Middle frontal gyrus (tissue), 1 donor: Measurements from ENCODE around the gene MYH14.

Experiments
- DNase-seq: peaks from one replicate; pipeline ENCODE4 v3.0.0-alpha.2; 2015; ENCODE audit warnings: low spot score; ENCODE audit errors: extremely low spot score

MYH14 gene

GRCh38 chr19:50203281-50204080 is at the start of gene MYH14:
Gene MYH14 (plus strand): TSS chr19:50203622. CDS start chr19:50210366, 6,744 bp downstream.
- peak; percentile 95 for DNase-seq

- DNase-seq, result no peak
These were observed 48.9 kb upstream of the MYH14 start for GRCh38 chr19:50154529-50154928.

- no peak for DNase-seq
These were observed 47.8 kb upstream of the MYH14 start for GRCh38 chr19:50155520-50156109.

GRCh38 chr19:50158577-50158976 is 44.8 kb upstream of the MYH14 start:
- DNase-seq, result no peak

- DNase-seq, result no peak
These were observed 44.3 kb upstream of the MYH14 start for GRCh38 chr19:50159078-50159477.

GRCh38 chr19:50162988-50163387 is 40.4 kb upstream of the MYH14 start, which contains the start of gene IZUMO2:
Gene IZUMO2 (minus strand): TSS chr19:50163281. CDS start chr19:50163194, 87 bp downstream.
- DNase-seq, result no peak

- no peak for DNase-seq
These were observed 36.1 kb upstream of the MYH14 start for GRCh38 chr19:50167314-50167721.

GRCh38 chr19:50171752-50172151 is 31.7 kb upstream of the MYH14 start:
- no peak for DNase-seq

- no peak for DNase-seq
These were observed 30.7 kb upstream of the MYH14 start for GRCh38 chr19:50172726-50173125.

- DNase-seq, result no peak
These were observed 30.3 kb upstream of the MYH14 start for GRCh38 chr19:50173127-50173526.

GRCh38 chr19:50174100-50174793 is 29.2 kb upstream of the MYH14 start:
- no peak for DNase-seq

GRCh38 chr19:50175924-50176323 is 27.5 kb upstream of the MYH14 start:
- DNase-seq, result no peak

GRCh38 chr19:50176775-50177174 is 26.6 kb upstream of the MYH14 start:
- no peak for DNase-seq

- DNase-seq, result no peak
These were observed 25.1 kb upstream of the MYH14 start for GRCh38 chr19:50178320-50178719.

GRCh38 chr19:50178859-50179537 is 24.4 kb upstream of the MYH14 start:
- DNase-seq, result no peak

GRCh38 chr19:50181121-50181520 is 22.3 kb upstream of the MYH14 start:
- no peak for DNase-seq

- DNase-seq, result no peak
These were observed 19.2 kb upstream of the MYH14 start for GRCh38 chr19:50184196-50184595.

GRCh38 chr19:50187937-50188336 is 15.5 kb upstream of the MYH14 start:
- no peak for DNase-seq

GRCh38 chr19:50189331-50189730 is 14.1 kb upstream of the MYH14 start:
- DNase-seq, result no peak

GRCh38 chr19:50190439-50190891 is 13.0 kb upstream of the MYH14 start:
- no peak for DNase-seq

- DNase-seq, result no peak
These were observed 12.2 kb upstream of the MYH14 start for GRCh38 chr19:50191216-50191615.
